HepG2 (cell line): ENCODE results near the gene GATA5. TPM values are rescaled to one million over a fixed set of nuclear protein-coding genes. Genes with fewer than 3 reads are reported as not detected.
A peak's percentile ranks its signal among the peaks of the same experiment; 100 is the strongest.
"Not testable (repeated sequence)": the region's sequence is repeated elsewhere in the genome, so short reads cannot be mapped to it uniquely, and the experiment has no call there.

Experiments
- ATAC-seq: fragments of 200-7000 bp; cut with Tn5 transposase; 3 replicates; pipeline ENCODE4 v1.9.1; 2020; ENCODE audit warnings: mild to moderate bottlenecking, moderate library complexity
- BruUV-seq: library from RNA; stranded (reverse); fragments of 400-500 nt; replicated peaks from 2 replicates; lab custom pipeline; 2021; lab: Mats Ljungman, UMichigan
- CTCF ChIA-PET: fragments of 300-600 bp; formaldehyde crosslinking; extraction: SDS; loops from one replicate; lab custom pipeline; 2021; ENCODE audit warnings: low total read pairs, inconsistent platforms, low intra/inter-chr PET ratio; lab: Yijun Ruan, JAX
- POLR2A ChIA-PET: fragments of 350-600 bp; sonication (Branson Sonifier 250); formaldehyde crosslinking; loops from one replicate; lab custom pipeline; 2020; ENCODE audit warnings: antibody characterized with exemption, inconsistent platforms; lab: Yijun Ruan, JAX
- DNase-seq: peaks from one replicate; pipeline ENCODE4 v3.0.0-alpha.2; 2015; ENCODE audit warnings: low spot score
- FAIRE-seq: peaks from 3 replicates; lab custom pipeline; 2011; peaks lifted over from hg19 to GRCh38; lab: Jason Lieb, UNC
- H2AFZ ChIP-seq: one replicate; pipeline ENCODE4 v1.6.1; 2011; ENCODE audit warnings: low read length, inconsistent platforms
- H3K27ac ChIP-seq: fragments of 300-600 bp; 3 replicates; pipeline ENCODE4 v1.8.0; 2011; ENCODE audit warnings: mixed run types, mild to moderate bottlenecking, mixed read lengths, low read length, inconsistent platforms; ENCODE audit not compliant: insufficient read depth; ENCODE audit errors: extremely low read length
- H3K27me3 ChIP-seq, 2 experiments: fragments of 200-600 bp in 1 of 2; 2 replicates in 1 of 2; 3 replicates in 1 of 2; pipeline versions ENCODE4 v1.6.0 to v1.8.0; 2011; ENCODE audit warnings: low read length in 2 of 2, mild to moderate bottlenecking in 2 of 2, moderate library complexity in 2 of 2, inconsistent platforms in 1 of 2; ENCODE audit not compliant: insufficient read depth in 2 of 2, control insufficient read depth in 1 of 2
- H3K36me3 ChIP-seq, 2 experiments: fragments of 200-600 bp in 1 of 2; replicated peaks in 1 of 2; 2 replicates in 1 of 2; 3 replicates in 1 of 2; pipeline versions ENCODE4 v1.5.1 to v1.8.0; 2011; ENCODE audit warnings: low read length in 2 of 2, inconsistent platforms in 1 of 2; ENCODE audit not compliant: insufficient read depth in 2 of 2, control insufficient read depth in 1 of 2
- H3K4me1 ChIP-seq: 2 replicates; pipeline ENCODE4 v1.5.1; 2012; ENCODE audit warnings: low read length, inconsistent platforms; ENCODE audit not compliant: insufficient read depth
- H3K4me2 ChIP-seq: 2 replicates; pipeline ENCODE4 v1.6.0; 2011; ENCODE audit warnings: low read depth, low read length, inconsistent platforms
- H3K4me3 ChIP-seq, 3 experiments: fragments of 200-600 bp in 1 of 3; sonication (generic), shearing (Covaris generic) in 1 of 3; replicated peaks in 1 of 3; 2 replicates each; pipeline ENCODE4 v1.5.1; 2011 to 2016; ENCODE audit warnings: low read length in 3 of 3, inconsistent platforms in 2 of 3, low read depth in 2 of 3, mild to moderate bottlenecking in 2 of 3, control low read depth in 1 of 3, mixed read lengths in 1 of 3; ENCODE audit not compliant: insufficient read depth in 1 of 3
- H3K79me2 ChIP-seq: one replicate; pipeline ENCODE4 v1.6.1; 2011; ENCODE audit warnings: low read length, inconsistent platforms; ENCODE audit not compliant: insufficient read depth
- H3K9ac ChIP-seq: 2 replicates; pipeline ENCODE4 v1.6.0; 2011; ENCODE audit warnings: mild to moderate bottlenecking, low read depth, low read length, inconsistent platforms; ENCODE audit not compliant: insufficient read depth
- H3K9me3 ChIP-seq: 2 replicates; pipeline ENCODE4 v1.5.1; 2012; ENCODE audit warnings: mild to moderate bottlenecking, low read length
- H4K20me1 ChIP-seq: 2 replicates; pipeline ENCODE4 v1.6.0; 2011; ENCODE audit warnings: inconsistent platforms, mild to moderate bottlenecking, low read length, moderate library complexity; ENCODE audit not compliant: insufficient read depth
- CENPT ChIP-seq: sonication (generic); formaldehyde crosslinking; IDR thresholded peaks from 2 replicates; pipeline ENCODE4 v1.8.0; 2022; ENCODE audit warnings: low read depth, mild to moderate bottlenecking, moderate library complexity, missing genetic modification reagents
- KLF16 ChIP-seq, 2 experiments: sonication (generic) in 1 of 2; formaldehyde crosslinking in 1 of 2; IDR thresholded peaks; 2 replicates each; pipeline versions ENCODE4 v1.6.1 to v1.8.0; 2016 to 2023; ENCODE audit warnings: missing genetic modification reagents in 2 of 2, missing compliant biosample characterization in 1 of 2
- NCOA1 ChIP-seq: sonication (generic); formaldehyde crosslinking; IDR thresholded peaks from 2 replicates; pipeline ENCODE4 v1.9.0; 2021; ENCODE audit warnings: missing genetic modification reagents
- NFE2 ChIP-seq: sonication (generic); formaldehyde crosslinking; IDR thresholded peaks from 2 replicates; pipeline ENCODE4 v1.4.0; 2020; ENCODE audit warnings: missing genetic modification reagents
- NONO ChIP-seq, 2 experiments: fragments of 450-650 bp in 1 of 2; sonication (generic) in 1 of 2; formaldehyde crosslinking in 1 of 2; IDR thresholded peaks in 1 of 2; conservative IDR thresholded peaks in 1 of 2; 2 replicates each; pipeline versions ENCODE4 v1.6.1 to v1.8.0; 2017 to 2022; ENCODE audit warnings: mild to moderate bottlenecking in 1 of 2, missing genetic modification reagents in 1 of 2, moderate library complexity in 1 of 2
- RBM39 ChIP-seq: fragments of 200-400 bp; formaldehyde crosslinking; IDR thresholded peaks from one replicate; pipeline ENCODE4 v1.6.1; 2018; ENCODE audit warnings: antibody characterized with exemption, mild to moderate bottlenecking, low read depth, low read length; ENCODE audit not compliant: poor library complexity, severe bottlenecking
- RORA ChIP-seq: sonication (generic); formaldehyde crosslinking; IDR thresholded peaks from 2 replicates; pipeline ENCODE4 v1.5.0; 2020; ENCODE audit warnings: mild to moderate bottlenecking, missing genetic modification reagents, moderate library complexity
- WGBS: methylation state at CpG from one replicate; pipeline ENCODE4 v1.1.6; 2017; ENCODE audit warnings: low lambda C conversion rate; 5-methylcytosine and 5-hydroxymethylcytosine counted together
- in situ Hi-C: cut with HindIII; loops from 2 replicates; pipeline ENCODE4 v1.10.0; 2017; ENCODE audit warnings: low pct_unique_long_range_greater_than_20kb; ENCODE audit not compliant: extremely low pct_ligation_motif_present
- intact Hi-C: fragments of 100-400 bp; cut with micrococcal nuclease; formaldehyde crosslinking; loops from one replicate; pipeline ENCODE4 v1.10.0; 2022; ENCODE audit not compliant: unreplicated experiment
- polyA plus RNA-seq, 8 experiments: library from polyadenylated mRNA; depleted of rRNA in 3 of 8; stranded (reverse) in 7 of 8; unstranded in 1 of 8; fragments of >200 nt; fragmentation: Illumina TruSeq in 4 of 8; extraction: Trizol in 4 of 8; gene quantifications; 2 replicates each; pipeline versions ENCODE4 v1.2.1 to v1.2.3, GENCODE V29; 2011 to 2016; ENCODE audit warnings: low read depth in 4 of 8, missing spikeins in 1 of 8, mixed read lengths in 1 of 8; ENCODE audit not compliant: insufficient read depth in 1 of 8
- total RNA-seq, 5 experiments: library from RNA; depleted of rRNA; stranded (reverse); fragments of >200 nt; fragmentation: Illumina TruSeq; extraction: Trizol; gene quantifications; 2 replicates each; pipeline ENCODE4 v1.2.3, GENCODE V29; 2016; ENCODE audit warnings: low read depth in 1 of 5
- TF ChIP-seq, protein P1 (sequence below): sonication (generic); formaldehyde crosslinking; IDR thresholded peaks from 2 replicates; pipeline ENCODE4 v1.4.0; 2020; ENCODE audit warnings: mild to moderate bottlenecking, missing genetic modification reagents
- TF ChIP-seq, protein P2 (sequence below): IDR thresholded peaks from 2 replicates; pipeline ENCODE4 v1.6.1; 2012; ENCODE audit warnings: inconsistent platforms
- TF ChIP-seq, protein P3 (sequence below): IDR thresholded peaks from 2 replicates; pipeline ENCODE4 v1.6.1; 2016; ENCODE audit warnings: low read depth

Gene GATA5
- total and polyA plus RNA-seq, 2 of the 13 experiments (the other 11 are each of a cell fraction or from before 2014, with no cell fraction given), result 0.12 to 0.20 TPM

DNA sequence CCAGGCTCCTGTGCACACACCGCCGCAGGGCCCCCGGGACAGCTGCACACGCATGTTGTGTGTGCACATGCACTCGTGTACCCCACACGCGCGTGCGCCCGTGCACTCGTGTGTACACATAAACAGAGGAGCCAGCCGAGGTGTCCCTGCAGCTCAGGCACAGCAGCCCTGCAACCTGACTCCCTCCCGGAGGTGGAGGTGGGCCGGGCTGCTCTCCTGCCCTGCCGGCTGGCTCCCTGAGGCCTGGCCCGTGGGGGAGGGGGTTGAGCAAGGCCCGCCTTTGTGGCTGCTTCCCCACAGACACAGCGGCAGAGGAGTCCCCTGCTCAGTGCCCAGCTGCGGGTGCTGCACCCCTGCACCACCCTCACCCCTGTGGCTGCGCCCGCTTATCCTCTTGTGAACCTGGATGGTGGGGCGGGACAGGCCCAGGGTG is 49.1 kb downstream of the GATA5 start (continued):
- TF ChIP-seq, protein P1, sequence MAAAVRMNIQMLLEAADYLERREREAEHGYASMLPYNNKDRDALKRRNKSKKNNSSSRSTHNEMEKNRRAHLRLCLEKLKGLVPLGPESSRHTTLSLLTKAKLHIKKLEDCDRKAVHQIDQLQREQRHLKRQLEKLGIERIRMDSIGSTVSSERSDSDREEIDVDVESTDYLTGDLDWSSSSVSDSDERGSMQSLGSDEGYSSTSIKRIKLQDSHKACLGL, result 0 out of 2 replicates have a peak, but pooled peaks have one; percentile 4
- TF ChIP-seq RORA (no peak), NONO (IDR thresholded peaks at IDR 0.05) (no peak), NONO (CRISPR knock-in tag; conservative IDR thresholded peaks at IDR 0.05) (no peak), KLF16 (CRISPR knock-in tag; IDR thresholded peaks at IDR 0.05) (no peak), NCOA1 (CRISPR knock-in tag) (no peak), NFE2 (CRISPR knock-in tag) (no peak), RBM39 (no peak)
- TF ChIP-seq, protein P2, sequence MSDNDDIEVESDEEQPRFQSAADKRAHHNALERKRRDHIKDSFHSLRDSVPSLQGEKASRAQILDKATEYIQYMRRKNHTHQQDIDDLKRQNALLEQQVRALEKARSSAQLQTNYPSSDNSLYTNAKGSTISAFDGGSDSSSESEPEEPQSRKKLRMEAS, result peak; percentile 19; the same call in 1 of the 2 replicates
- TF ChIP-seq, protein P3, sequence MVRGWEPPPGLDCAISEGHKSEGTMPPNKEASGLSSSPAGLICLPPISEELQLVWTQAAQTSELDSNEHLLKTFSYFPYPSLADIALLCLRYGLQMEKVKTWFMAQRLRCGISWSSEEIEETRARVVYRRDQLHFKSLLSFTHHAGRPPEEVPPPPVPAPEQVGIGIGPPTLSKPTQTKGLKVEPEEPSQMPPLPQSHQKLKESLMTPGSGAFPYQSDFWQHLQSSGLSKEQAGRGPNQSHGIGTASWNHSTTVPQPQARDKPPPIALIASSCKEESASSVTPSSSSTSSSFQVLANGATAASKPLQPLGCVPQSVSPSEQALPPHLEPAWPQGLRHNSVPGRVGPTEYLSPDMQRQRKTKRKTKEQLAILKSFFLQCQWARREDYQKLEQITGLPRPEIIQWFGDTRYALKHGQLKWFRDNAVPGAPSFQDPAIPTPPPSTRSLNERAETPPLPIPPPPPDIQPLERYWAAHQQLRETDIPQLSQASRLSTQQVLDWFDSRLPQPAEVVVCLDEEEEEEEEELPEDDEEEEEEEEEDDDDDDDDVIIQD (CRISPR knock-in tag), result no peak

DNA sequence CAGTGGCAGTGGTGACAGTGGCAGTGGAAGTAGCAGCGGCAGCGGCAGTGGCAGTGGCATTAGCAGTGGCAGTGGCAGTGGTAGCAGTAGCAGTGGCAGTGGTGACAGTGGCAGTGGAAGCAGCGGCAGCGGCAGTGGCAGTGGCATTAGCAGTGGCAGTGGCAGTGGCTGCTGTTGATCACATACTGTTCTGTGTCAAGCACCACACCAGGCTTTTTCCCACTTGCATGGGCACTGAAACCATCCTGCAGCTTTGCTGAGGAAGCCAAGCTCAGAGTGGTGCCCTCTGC is 49.8 kb downstream of the GATA5 start:
- WGBS, result 92% methylated on average over 4 of the region's 4 CpGs
- H3K4me1 ChIP-seq, result peaks cover 41% of the 10 kb centered on the region
- CTCF ChIA-PET, FAIRE-seq, in situ Hi-C loops, H3K27ac ChIP-seq, H3K79me2 ChIP-seq, H3K4me3 ChIP-seq, DNase-seq, intact Hi-C loops, H3K9ac ChIP-seq, BruUV-seq, H3K4me2 ChIP-seq, H3K9me3 ChIP-seq, H4K20me1 ChIP-seq, H2AFZ ChIP-seq, H3K36me3 ChIP-seq, ATAC-seq: not testable (repeated sequence)
- H3K27me3 ChIP-seq, result peaks cover 26 to 80% of the 10 kb centered on the region in 2 experiments
- TF ChIP-seq CENPT (CRISPR knock-in tag), result 0 out of 2 replicates have a peak, but pooled peaks have one; percentile 65
- POLR2A ChIA-PET, result interaction anchor here (1.0 kb wide), 2 partner anchors 13 to 15 kb away, joined by 3 read pairs; no protein-coding TSS in a partner anchor
